ENCODE measurements around the gene CDCA5.

The CDCA5 gene

GRCh38 chr11:65118097-65118837 is 34.4 kb upstream of the CDCA5 start:
- no peak for DNase-seq (ENCODE audit: low read depth in 2 of 2)
- no peak overlapping the region for H3K4me3 ChIP-seq (replicated peaks in 1 of 2; ENCODE audit: low read depth in 2 of 2, low read length in 2 of 2)
- TF ChIP-seq CTCF (IDR thresholded peaks at IDR 0.05; ENCODE audit: low read depth, low read length), result no peak

- peak; percentile 86 for TF ChIP-seq CTCF (IDR thresholded peaks at IDR 0.05; ENCODE audit: low read depth, low read length)
- peak; percentile 99 for DNase-seq (ENCODE audit: low read depth in 2 of 2)
- H3K4me3 ChIP-seq (replicated peaks in 1 of 2; ENCODE audit: low read depth in 2 of 2, low read length in 2 of 2), result peak within 1 kb of the TSS; percentile 92 to 95
Observed at GRCh38 chr11:65117206-65118096, 33.6 kb upstream of the CDCA5 start, which contains the start of gene ZNHIT2. Gene ZNHIT2, minus strand, starts transcription at chr11:65117701. Its CDS starts 48 bp downstream, at chr11:65117653.

DNA sequence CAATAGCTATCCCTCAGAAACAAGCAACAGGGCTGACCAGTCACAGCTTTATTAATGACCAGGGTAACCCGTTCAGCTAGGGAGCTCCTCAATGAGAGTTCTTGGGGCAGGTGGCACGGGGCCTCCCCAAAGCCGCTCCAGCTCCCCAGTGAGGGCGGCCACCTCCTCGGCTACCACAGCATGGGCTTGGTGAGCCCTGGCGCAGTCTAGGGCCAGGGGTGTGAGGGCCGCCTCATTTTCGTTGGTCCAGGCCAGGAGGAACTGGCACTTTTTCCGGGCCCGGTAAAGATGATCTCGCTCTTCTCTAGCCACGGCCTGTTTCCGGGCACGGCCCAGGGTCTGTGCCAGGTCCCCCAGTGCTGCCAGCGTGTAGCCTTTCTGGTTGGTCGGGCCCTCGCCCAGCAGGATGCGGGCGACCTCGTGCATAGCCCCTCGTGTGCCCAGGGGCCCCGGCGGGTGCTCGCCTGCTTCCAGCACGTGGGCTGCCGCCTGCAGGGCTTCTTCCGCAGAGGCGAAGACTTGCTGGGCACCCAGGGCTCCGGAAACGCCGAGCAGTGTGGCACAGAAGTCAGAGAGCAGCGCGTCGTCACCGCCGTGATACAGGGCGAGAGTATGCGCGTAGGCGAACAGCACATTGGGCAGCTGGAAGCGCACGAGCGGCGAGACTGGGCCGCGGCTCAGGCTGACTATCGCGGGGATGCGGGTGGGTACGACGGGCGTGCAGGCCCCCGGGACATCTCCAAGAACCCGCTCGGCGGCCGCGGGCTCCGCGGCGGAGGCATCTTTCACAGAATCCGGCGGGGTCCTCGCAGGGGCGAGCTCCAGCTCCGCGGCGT is 32.7 kb upstream of the CDCA5 start:
- no peak for TF ChIP-seq CTCF (IDR thresholded peaks at IDR 0.05; ENCODE audit: low read depth, low read length)
- DNase-seq (ENCODE audit: low read depth in 2 of 2), result peak; percentile 54 to 57
- peak overlapping the region; percentile 92 to 95 for H3K4me3 ChIP-seq (replicated peaks in 1 of 2; ENCODE audit: low read depth in 2 of 2, low read length in 2 of 2)

DNA sequence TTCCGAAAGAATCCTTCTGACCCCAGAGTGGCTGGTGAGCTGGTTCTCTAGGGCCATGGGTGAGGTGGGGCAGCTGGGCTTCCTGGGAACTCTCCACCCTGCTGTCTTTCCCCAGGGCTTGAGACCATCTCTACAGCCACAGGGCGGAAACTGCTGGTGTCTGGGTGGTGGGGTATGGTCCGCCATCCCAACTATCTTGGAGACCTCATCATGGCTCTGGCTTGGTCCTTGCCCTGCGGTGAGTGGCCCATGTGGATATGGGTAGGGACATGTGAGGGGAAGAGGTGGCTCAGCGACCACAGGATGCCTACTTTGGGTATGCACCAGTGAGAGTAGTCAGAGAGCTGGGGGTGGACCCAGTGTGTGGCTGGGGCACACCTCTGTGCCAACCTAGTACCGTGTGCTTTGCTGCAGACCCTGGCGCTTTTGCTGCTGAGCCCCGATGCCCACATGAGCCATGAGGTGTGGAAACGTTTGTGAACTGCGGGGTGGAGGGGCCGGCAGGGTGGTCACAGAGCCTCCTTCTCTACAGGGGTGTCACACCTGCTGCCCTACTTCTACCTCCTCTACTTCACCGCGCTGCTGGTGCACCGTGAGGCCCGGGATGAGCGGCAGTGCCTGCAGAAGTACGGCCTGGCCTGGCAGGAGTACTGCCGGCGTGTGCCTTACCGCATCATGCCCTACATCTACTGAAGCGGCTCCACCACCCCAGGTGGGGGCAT is 31.7 kb upstream of the CDCA5 start:
- no peak for DNase-seq (ENCODE audit: low read depth in 2 of 2)
- no peak overlapping the region for H3K4me3 ChIP-seq (replicated peaks in 1 of 2; ENCODE audit: low read depth in 2 of 2, low read length in 2 of 2)
- TF ChIP-seq CTCF (IDR thresholded peaks at IDR 0.05; ENCODE audit: low read depth, low read length), result no peak

DNA sequence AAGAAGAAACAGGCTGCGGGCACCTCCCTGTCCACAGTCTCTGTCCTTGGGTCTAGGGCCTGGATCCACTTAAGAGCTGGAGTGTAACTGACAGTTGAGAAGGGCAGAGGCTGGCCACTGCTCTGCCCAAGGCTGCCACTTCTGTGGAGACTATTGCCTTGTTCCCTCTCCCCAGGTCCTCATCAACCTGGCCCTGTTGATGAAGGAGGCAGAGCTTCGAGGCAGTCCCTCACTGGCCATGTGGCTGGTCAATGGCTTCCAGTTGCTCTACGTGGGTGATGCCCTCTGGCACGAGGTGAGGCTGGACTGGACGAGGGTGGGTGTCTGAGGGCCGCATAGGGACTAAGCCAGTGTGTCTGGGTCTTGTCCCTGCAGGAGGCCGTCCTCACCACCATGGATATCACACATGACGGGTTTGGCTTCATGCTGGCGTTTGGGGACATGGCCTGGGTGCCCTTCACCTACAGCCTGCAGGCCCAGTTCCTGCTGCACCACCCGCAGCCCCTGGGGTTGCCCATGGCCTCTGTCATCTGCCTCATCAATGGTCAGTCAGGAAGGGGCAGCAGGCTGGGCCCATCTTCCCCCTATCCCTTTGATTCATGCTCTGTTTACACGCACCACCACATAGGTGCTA is 30.8 kb upstream of the CDCA5 start:
- no peak overlapping the region for H3K4me3 ChIP-seq (replicated peaks in 1 of 2; ENCODE audit: low read depth in 2 of 2, low read length in 2 of 2)
- no peak for TF ChIP-seq CTCF (IDR thresholded peaks at IDR 0.05; ENCODE audit: low read depth, low read length)

More for the DNA sequence above, 30.8 kb upstream of the CDCA5 start:
- DNase-seq (ENCODE audit: low read depth in 2 of 2), result no peak
